KG1 (cell line): Measurements from ENCODE around the gene ACSS2.

Source experiments
- DNase-seq: peaks from one replicate; lab custom pipeline; 2025; lab: John Stamatoyannopoulos, UW

Gene ACSS2, protein sequence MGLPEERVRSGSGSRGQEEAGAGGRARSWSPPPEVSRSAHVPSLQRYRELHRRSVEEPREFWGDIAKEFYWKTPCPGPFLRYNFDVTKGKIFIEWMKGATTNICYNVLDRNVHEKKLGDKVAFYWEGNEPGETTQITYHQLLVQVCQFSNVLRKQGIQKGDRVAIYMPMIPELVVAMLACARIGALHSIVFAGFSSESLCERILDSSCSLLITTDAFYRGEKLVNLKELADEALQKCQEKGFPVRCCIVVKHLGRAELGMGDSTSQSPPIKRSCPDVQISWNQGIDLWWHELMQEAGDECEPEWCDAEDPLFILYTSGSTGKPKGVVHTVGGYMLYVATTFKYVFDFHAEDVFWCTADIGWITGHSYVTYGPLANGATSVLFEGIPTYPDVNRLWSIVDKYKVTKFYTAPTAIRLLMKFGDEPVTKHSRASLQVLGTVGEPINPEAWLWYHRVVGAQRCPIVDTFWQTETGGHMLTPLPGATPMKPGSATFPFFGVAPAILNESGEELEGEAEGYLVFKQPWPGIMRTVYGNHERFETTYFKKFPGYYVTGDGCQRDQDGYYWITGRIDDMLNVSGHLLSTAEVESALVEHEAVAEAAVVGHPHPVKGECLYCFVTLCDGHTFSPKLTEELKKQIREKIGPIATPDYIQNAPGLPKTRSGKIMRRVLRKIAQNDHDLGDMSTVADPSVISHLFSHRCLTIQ

DNA sequence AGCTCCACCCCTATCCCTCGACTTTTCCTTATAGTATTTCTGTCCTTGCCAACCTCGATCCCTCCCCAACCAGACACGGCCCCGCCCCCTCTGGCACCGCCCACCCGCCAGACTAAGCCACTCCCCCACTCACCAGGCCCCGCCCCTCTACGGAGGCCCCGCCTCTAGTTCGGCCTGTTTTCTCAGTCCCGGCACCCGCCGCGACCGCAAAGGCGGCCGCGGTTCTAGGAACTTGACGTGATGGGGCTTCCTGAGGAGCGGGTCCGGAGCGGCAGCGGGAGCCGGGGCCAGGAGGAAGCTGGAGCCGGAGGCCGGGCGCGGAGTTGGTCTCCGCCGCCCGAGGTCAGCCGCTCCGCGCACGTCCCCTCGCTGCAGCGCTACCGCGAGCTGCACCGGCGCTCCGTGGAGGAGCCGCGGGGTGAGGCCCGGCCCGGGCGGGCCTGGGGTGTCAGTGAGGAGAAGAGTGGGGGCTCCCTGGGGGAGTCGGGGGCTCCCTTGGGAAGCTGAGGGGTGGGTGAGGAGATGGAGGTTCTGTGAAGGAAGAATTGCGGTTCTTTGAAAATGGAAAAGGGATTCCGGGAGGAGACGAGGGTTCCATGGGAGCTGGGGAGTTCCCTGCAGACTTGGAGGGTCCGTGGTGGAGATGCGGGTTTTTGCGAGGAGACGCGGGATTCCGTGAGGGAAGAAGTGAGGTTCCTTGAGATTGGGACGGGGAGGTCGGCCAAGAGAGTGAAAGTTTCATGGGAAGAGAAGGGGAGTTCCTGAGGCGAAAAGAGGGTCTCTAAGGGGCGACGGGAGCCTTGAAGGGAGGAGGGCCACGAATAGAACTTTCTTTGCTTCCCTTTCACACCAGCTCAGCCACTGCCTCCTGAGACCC is at the start of gene ACSS2:
ACSS2 (plus strand) TSS at position 207 of the 877 bp plus-strand sequence; CDS start at position 241, 34 bp downstream.
- DNase-seq = peak; percentile 46

DNA sequence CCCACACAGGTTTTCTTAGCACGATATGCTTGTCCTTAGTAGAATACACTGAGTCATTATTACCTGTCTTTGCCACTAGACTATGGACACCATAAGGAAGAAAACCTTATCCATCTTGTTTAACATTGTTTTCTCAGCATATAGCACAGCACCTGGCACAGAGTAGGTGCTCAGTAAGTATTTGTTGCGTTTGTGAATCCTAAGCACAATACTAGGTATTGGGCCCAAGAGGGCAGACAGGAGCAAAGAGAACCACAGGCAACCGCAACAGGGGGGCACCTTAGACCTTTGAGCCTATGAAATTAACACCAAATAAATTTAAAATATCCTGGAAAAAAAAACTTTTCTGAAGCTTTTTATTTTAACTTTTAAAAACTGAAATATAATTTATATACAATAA is 47.2 kb upstream of the ACSS2 start:
- no peak for DNase-seq

GRCh38 chr20:34831936-34832335 is 44.5 kb upstream of the ACSS2 start:
- DNase-seq = no peak

GRCh38 chr20:34834459-34834893 is 41.9 kb upstream of the ACSS2 start:
- DNase-seq = peak; percentile 11

- DNase-seq = no peak
Observed at GRCh38 chr20:34842143-34842542, 34.3 kb upstream of the ACSS2 start.

GRCh38 chr20:34843421-34843820 is 33.0 kb upstream of the ACSS2 start:
- DNase-seq = no peak

DNA sequence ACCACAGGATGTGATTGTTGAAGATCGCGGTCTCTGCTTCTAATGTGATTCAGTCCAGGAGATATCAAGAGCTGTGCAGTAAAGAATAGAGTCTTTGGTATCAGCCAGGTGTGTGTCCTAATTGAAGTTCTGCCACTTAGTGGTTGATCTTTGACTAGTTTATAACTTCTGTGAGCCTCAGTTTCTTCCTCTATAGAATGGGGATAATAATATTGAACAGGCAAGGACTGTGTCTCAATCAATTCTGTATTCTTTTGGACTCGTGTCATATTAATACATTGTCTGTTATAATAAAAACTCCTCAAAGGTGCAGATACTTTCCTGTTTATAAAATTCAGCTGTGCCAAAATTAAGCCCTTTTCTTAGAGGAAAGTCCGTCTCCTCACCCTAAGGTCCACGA is 27.8 kb upstream of the ACSS2 start:
- DNase-seq = no peak

DNA sequence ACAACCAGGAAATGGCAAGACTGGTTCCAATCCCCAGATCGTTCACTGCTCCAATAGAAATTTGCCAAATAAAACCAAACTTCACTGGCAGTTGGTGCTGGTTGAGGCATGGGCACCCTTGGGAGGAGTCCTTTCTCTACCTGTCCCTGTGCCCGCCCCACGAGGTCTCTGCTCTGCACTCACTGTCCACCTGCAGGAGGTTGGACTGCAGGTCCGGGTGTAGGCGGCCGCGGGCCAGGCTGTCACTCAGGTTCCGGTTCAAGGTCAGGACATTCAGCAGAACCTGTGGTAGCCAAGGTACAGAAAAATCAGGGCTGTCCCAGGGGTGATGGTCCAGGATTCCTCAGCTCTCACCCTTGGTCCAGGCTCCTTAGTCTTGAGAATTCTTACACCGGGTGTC is 26.6 kb upstream of the ACSS2 start:
- DNase-seq = no peak

DNA sequence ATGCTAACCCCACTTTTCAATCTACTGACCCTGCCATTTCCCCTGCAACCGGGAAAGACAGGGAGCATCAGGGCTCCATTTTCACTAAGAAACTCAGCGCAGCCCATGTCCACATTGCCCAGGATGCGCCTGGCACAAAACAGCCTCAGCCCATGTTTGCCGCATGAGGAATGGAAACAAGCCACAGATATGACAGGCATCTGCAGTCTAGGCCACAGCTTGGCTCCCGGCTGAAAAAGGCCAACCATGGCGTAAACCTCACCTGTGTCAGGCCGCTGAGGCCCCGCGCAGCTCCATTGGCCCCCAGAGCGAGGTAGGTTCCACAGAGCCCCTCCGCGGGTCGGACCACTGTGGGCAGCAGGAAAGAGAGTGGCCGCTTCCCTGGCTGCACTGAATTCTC is 25.4 kb upstream of the ACSS2 start:
- DNase-seq = no peak

GRCh38 chr20:34852298-34852697 is 24.1 kb upstream of the ACSS2 start:
- no peak for DNase-seq

- no peak for DNase-seq
Observed at GRCh38 chr20:34859367-34859766, 17.0 kb upstream of the ACSS2 start.

- no peak for DNase-seq
Observed at GRCh38 chr20:34859826-34860545, 16.4 kb upstream of the ACSS2 start.

DNA sequence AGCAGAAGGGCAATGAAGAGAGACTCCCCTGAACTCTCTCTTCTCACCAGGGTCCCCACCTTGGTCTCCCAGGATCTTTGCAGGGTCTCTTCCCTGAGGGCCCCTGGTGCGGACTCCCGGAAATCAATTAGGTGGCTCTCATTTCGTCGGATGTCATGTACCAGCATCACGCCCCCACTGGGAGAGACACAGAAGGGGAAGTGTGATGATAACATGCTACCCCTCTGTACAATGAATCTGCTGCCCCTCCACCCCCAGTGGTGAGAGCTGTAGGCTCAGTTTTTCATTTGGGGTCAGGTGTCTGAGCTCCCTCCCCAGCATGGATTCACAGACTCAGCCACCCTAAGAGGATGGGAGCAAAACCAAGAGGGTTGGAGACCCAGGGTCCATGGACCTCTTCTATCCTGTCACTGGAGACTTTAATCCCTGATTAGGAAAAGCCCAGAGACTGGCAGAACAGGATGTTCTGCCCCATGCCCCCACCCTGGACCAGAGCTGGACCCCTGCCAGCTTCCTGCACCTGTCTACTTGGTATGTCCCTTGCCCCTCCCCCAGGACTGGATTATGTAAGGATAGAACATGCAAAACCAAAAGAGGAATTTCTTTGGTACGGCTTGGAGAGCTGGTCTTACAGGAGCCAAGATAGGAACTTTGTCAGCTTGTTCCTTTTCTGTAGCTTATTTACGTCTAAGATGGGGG is 14.9 kb upstream of the ACSS2 start:
- no peak for DNase-seq

DNA sequence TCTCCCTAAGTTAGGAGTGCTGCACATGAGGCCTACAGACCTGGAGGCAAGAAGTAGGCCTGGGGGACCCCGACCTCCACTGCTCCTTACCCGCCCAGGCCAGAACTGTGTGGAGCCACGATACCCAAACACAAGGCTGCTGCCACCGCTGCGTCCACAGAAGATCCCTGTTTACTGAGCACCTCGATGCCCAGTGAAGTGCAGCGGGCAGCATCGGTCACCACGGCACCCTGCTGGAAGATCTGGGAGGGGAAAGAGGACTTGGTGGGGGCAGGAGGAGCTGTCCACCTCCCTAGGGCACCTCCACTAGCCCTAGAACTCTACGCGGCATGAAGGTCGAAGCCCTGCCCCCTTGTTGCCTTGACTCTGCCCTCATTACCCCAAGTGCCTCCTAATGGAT is 13.7 kb upstream of the ACSS2 start:
- DNase-seq = no peak

GRCh38 chr20:34863421-34863965 is 12.9 kb upstream of the ACSS2 start:
- no peak for DNase-seq

GRCh38 chr20:34864216-34864615 is 12.2 kb upstream of the ACSS2 start:
- DNase-seq = no peak

- DNase-seq = no peak
Observed at GRCh38 chr20:34871320-34871926, 5.0 kb upstream of the ACSS2 start.

DNA sequence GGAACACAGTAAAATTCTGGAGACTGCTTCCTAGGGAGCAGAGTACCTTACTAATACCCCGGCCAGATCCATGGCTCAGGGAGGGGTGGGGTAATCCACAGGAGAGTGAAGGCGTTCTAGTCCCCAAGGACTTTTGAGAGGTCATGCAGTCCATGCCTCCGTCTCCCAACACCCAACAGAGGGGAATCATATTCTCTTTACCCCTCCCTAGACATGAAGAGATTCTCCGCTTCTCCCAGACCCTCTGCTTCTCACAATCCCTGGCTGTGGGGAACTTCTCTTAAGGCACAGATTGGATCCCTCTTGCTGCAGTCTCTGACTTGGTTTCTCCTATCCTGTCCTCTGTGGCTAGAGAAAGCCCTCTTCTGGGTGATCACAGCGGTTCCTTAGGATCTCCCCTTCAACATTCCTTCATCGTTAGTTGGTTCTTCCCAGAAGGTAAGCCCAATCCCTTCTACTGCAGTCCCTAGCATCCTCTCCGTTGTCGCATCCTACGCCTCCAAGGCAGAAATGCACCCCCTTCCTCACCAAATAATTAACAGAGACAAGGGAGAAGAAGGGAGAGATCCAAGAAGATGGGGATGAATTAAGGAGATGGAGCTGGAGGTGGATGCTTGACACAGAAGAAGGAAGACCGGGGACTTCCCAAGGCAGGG is 4.3 kb upstream of the ACSS2 start:
- no peak for DNase-seq

DNA sequence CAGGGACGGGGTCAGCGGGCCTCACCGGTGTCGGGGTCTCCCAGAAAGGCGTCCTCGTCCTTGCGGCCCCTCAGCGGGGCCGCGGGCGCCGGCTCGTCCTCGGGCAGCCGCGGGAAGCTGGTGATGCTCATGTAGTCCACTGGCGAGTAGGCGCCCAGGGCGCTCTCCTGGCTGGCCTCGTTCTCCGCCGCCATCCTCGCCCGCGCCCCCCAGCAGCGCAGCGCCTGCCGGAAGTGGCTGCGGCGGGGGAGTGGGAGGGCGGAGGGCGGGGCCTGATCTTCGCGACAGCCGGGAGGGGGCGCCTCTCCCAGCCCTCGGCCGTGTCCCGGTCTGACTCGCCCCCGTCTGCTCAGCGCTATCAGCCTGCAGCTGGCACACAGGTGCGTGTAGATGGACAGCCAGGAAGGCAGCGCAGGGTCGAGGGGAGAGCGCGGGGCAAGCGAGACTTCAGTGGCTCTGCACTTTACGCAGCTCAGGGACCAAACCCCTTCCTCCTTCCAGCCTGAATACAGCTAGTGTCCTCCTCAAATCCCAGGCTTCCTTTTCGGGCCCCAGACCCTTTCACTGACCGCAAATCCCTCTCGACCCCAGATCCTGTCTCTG is 3.7 kb upstream of the ACSS2 start, which contains the start of gene GGT7:
GGT7 (minus strand) TSS at position 235 of the 603 bp plus-strand sequence; CDS start at position 194, 41 bp downstream.
- peak; percentile 9 for DNase-seq
